ENCODE measurements around the gene COQ9. TPM values are rescaled to one million over a fixed set of nuclear protein-coding genes. Genes with fewer than 3 reads are reported as not detected.

Gene COQ9
- total RNA-seq, 1 donor from 2014 or later, result 48.3 TPM

DNA sequence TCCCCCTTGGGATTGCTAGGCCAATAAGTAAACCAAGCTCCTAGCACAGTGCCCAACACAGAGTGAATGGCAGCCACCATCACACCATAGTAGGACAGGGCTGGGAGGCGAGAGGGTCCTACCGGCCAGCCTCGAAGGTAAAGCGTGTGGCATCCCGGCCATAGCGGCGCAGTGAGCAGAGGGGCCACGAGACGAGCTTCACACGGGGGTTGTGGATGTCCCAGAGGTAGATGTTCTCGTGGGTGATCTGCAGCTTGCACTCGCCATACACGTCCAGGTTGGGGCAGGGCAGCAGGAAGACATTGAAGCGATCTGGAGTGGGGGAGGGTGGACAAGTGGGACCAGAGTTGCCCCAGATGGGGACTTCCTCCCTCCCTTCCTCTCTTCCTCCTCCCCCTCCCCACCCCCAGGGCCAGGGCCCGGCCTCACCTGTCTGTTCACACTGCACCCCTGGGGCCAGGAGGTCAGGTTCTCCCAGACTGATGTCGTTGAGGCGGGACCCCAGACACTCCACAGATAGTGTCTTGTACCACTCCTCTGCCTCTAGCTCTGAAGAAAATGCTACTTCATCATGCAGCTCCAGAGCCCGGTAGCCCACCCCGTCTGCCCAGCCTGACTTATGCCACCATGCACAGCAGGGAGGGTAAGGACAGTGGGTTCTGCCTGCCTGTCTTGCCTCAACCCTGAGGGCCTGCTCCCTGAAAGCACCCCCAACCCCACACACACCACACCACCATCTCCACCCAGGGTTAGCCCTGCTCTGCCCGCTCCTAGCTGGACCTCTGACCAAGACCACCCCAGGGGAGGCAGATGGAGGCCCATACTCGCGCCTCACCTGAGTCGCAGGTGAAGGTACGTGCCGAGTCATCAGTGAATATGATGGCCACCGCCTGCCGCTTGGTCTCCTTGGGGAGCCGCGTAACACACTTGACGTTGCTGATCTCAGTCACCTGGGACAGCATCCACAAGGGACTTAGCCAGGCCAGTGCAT, 27.7 kb downstream of the COQ9 start:
- Mint-ChIP-seq H3K27ac (no peak overlapping the region), H3K27me3 (ENCODE audit: low read depth) (no peaks in the 10 kb centered on the region), H3K36me3 (peaks cover 12% of the 10 kb centered on the region), H3K4me3 (no peak overlapping the region), H3K4me1 (peaks cover 18% of the 10 kb centered on the region), H3K9me3 (no peaks in the 10 kb centered on the region)
- TF ChIP-seq, protein P1, sequence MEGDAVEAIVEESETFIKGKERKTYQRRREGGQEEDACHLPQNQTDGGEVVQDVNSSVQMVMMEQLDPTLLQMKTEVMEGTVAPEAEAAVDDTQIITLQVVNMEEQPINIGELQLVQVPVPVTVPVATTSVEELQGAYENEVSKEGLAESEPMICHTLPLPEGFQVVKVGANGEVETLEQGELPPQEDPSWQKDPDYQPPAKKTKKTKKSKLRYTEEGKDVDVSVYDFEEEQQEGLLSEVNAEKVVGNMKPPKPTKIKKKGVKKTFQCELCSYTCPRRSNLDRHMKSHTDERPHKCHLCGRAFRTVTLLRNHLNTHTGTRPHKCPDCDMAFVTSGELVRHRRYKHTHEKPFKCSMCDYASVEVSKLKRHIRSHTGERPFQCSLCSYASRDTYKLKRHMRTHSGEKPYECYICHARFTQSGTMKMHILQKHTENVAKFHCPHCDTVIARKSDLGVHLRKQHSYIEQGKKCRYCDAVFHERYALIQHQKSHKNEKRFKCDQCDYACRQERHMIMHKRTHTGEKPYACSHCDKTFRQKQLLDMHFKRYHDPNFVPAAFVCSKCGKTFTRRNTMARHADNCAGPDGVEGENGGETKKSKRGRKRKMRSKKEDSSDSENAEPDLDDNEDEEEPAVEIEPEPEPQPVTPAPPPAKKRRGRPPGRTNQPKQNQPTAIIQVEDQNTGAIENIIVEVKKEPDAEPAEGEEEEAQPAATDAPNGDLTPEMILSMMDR (IDR thresholded peaks at IDR 0.05; ENCODE audit: unreplicated experiment), result no peak
- DNase-seq (ENCODE audit: low spot score in 2 of 2, unreplicated experiment in 2 of 2), result no peak

DNA sequence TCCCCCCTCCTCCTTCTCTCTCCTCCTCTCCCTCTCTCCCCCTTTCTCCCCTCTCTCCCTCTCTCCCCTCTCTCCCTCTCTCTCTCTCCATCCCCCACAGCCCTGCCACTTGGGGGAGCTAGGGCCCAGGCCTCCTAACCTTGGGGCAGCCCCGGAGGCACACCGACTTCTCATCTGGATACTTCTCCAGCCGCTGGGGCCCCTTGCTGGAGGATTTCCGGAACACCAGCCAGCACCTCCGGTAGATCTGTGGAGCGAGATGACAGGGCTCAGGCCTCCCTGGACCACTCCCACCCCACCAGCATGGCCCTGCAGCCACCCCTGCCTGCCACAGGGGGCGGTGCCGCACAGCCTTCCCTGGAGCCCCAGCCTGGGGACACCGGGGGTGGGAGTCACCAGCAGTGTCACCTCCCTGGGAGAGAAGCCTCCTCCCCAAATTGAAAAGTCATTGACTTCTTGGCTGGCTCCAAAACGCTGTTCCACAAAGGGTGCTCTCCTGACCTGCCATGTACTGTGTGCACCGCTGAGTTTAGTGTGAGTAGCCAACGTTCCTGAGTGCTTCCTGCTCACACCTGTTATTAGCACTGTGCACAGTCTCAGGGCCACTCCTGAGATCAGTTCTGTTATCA, 28.5 kb downstream of the COQ9 start:
- Mint-ChIP-seq H3K27ac (peak overlapping the region; percentile 33), H3K9me3 (no peaks in the 10 kb centered on the region), H3K27me3 (ENCODE audit: low read depth) (no peaks in the 10 kb centered on the region), H3K4me3 (no peak overlapping the region), H3K36me3 (peaks cover 9% of the 10 kb centered on the region), H3K4me1 (peaks cover 27% of the 10 kb centered on the region)
- TF ChIP-seq, protein P1 (IDR thresholded peaks at IDR 0.05; ENCODE audit: unreplicated experiment), result peak; percentile 48
- peak in 1 of 2 experiments; percentile 72 for DNase-seq (ENCODE audit: low spot score in 2 of 2, unreplicated experiment in 2 of 2)

DNA sequence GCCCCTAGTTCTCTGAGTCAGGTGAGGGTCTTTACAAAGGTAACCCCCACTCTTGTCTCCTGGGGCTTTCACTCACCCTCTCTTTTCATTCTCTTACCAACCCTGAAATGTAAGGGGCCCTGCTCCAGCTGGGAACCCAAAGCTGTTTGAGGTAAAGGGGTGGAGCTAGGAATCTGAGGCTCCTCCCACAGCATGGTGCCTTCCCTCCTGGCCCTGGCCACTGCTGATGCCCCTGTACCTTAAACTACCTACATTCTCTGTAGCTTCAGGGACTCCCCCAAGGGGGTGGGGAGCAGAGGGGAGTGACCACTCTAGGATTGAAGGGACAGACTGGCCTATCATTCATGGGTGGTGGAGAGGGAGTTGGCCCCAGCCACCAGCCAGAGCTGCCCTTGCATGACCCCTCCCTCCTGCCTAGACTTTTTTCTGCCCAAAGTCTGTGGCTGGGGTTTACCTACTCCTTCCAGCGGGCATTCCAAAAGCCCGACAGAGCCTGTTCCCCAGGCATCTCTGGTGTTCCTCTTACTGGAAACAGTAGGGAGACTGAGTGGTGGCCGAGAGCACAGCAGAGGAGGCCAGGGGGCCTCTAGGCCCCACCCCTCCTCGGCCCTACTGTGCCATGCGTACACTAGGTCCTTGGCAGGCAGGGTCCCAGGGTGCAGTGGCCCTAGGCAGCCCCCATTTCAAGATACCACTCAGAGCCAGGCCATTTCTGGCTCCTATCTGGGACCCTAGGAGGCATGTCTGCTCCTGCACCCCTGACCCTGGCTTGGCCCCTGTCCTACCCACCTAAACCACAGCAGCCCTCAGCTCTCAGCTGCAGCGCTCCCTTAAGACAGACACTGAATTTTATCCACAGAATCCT, 29.5 kb downstream of the COQ9 start:
- no peaks in the 10 kb centered on the region for H3K9me3 Mint-ChIP-seq
- H3K36me3 Mint-ChIP-seq, result peaks cover 9% of the 10 kb centered on the region
- no peak for DNase-seq (ENCODE audit: low spot score in 2 of 2, unreplicated experiment in 2 of 2)
- no peaks in the 10 kb centered on the region for H3K27me3 Mint-ChIP-seq (ENCODE audit: low read depth)
- H3K4me3 Mint-ChIP-seq, result no peak overlapping the region
- H3K27ac Mint-ChIP-seq, result peak overlapping the region; percentile 78
- peaks cover 33% of the 10 kb centered on the region for H3K4me1 Mint-ChIP-seq
- TF ChIP-seq, protein P1 (IDR thresholded peaks at IDR 0.05; ENCODE audit: unreplicated experiment), result no peak

DNA sequence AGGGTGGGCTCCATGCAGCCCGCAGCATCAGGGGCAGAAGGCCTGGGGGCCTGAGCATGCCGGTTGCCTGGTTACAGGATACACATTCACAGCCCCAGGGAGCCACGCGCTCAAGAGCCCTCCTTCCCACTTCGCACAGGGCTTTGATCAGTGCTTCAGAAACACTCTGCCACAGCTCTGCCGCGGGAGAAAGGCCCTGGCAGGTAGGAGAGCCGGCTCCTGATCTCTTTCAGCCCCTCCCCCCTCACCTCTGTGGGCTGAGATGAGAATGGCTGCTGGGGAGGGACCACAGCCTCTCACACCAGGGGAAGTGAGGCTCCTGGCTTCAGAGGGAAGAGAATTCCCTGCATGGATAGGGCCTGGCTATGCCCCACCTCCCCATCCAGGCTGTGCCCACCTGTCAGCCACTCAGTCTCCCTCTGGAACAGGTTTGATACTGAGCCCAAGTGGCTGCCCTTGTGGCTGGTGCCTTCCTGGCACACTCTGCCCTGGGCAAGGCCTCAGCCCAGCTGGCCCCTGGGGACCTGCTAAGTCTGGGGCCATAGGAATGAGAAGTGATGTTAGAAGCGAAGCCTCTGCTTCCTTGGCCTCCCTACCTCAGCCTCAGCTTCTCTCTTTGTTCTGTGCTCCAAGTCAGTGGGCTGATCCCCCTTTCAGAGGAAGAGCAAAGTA, 30.4 kb downstream of the COQ9 start:
- Mint-ChIP-seq H3K4me1 (peaks cover 33% of the 10 kb centered on the region), H3K27me3 (ENCODE audit: low read depth) (no peaks in the 10 kb centered on the region), H3K4me3 (no peak overlapping the region), H3K36me3 (peaks cover 6% of the 10 kb centered on the region), H3K9me3 (no peaks in the 10 kb centered on the region), H3K27ac (no peak overlapping the region)
- no peak for DNase-seq (ENCODE audit: low spot score in 2 of 2, unreplicated experiment in 2 of 2)
- TF ChIP-seq, protein P1 (IDR thresholded peaks at IDR 0.05; ENCODE audit: unreplicated experiment), result no peak

Data from mesothelial cell of epicardium (in vitro differentiated cells).